K562 (cell line): ENCODE measurements around the gene PAX2. TPM values are rescaled to one million over a fixed set of nuclear protein-coding genes. Genes with fewer than 3 reads are reported as not detected.

ENCODE experiments used
- ATAC-seq: fragments of 200-7000 bp; cut with Tn5 transposase; 3 replicates; pipeline ENCODE4 v1.9.1; 2020; ENCODE audit warnings: moderate library complexity
- BruUV-seq: library from RNA; stranded (reverse); fragments of 400-500 nt; replicated peaks from 2 replicates; lab custom pipeline; 2021; lab: Mats Ljungman, UMichigan
- CTCF ChIA-PET: fragments of 300-600 bp; formaldehyde crosslinking; extraction: SDS; loops from one replicate; lab custom pipeline; 2021; ENCODE audit warnings: low intra/inter-chr PET ratio; lab: Yijun Ruan, JAX
- POLR2A ChIA-PET: fragments of 300-600, 350-650 bp; sonication (Branson Sonifier 250); formaldehyde crosslinking; extraction: SDS; loops from one replicate; lab custom pipeline; 2021; ENCODE audit warnings: antibody characterized with exemption, inconsistent platforms; lab: Yijun Ruan, JAX
- DNase-seq, 4 experiments: peaks; one replicate each; pipeline versions ENCODE4 v3.0.0 to v3.0.0-alpha.2; 2011 to 2018; ENCODE audit warnings: low spot score in 3 of 4, mixed read lengths in 3 of 4; ENCODE audit errors: extremely low read depth in 1 of 4
- FAIRE-seq: peaks from 2 replicates; lab custom pipeline; 2011; peaks lifted over from hg19 to GRCh38; lab: Jason Lieb, UNC
- H2AFZ ChIP-seq: 2 replicates; pipeline ENCODE4 v1.6.0; 2011; ENCODE audit warnings: low read depth, low read length, control low read depth, inconsistent platforms
- H3K27ac ChIP-seq: fragments of 200-600 bp; 3 replicates; pipeline ENCODE4 v1.8.0; 2011; ENCODE audit warnings: low read depth, mild to moderate bottlenecking, control low read depth, inconsistent platforms, low read length, moderate library complexity, mixed read lengths; ENCODE audit errors: extremely low read depth
- H3K27me3 ChIP-seq, 2 experiments: fragments of 300-600 bp in 1 of 2; 2 replicates in 1 of 2; 3 replicates in 1 of 2; pipeline versions ENCODE4 v1.6.0 to v1.8.0; 2011; ENCODE audit warnings: inconsistent platforms in 2 of 2, low read length in 2 of 2, mild to moderate bottlenecking in 1 of 2, mixed read lengths in 1 of 2, moderate library complexity in 1 of 2; ENCODE audit not compliant: control insufficient read depth in 2 of 2, insufficient read depth in 2 of 2
- H3K36me3 ChIP-seq: fragments of 300-600 bp; 3 replicates; pipeline ENCODE4 v1.8.0; 2011; ENCODE audit warnings: mild to moderate bottlenecking, low read length, inconsistent platforms; ENCODE audit not compliant: control insufficient read depth, insufficient read depth
- H3K4me1 ChIP-seq, 2 experiments: fragments of 200-600 bp in 1 of 2; replicated peaks in 1 of 2; 2 replicates in 1 of 2; 3 replicates in 1 of 2; pipeline versions ENCODE4 v1.5.1 to v1.8.0; 2011; ENCODE audit warnings: inconsistent platforms in 2 of 2, low read length in 2 of 2, mild to moderate bottlenecking in 1 of 2, mixed read lengths in 1 of 2, moderate library complexity in 1 of 2; ENCODE audit not compliant: control insufficient read depth in 2 of 2, insufficient read depth in 2 of 2
- H3K4me2 ChIP-seq: 2 replicates; pipeline ENCODE4 v1.6.1; 2011; ENCODE audit warnings: low read length, control low read depth, inconsistent platforms, mixed read lengths; ENCODE audit not compliant: insufficient read depth
- H3K4me3 ChIP-seq: fragments of 200-600 bp; sonication (generic), shearing (Covaris generic); 2 replicates; pipeline ENCODE4 v1.5.1; 2016; ENCODE audit warnings: control low read depth, inconsistent platforms
- H3K79me2 ChIP-seq: fragments of 200-600 bp; 3 replicates; pipeline ENCODE4 v1.8.0; 2011; ENCODE audit warnings: low read length, inconsistent platforms; ENCODE audit not compliant: control insufficient read depth, insufficient read depth
- H3K9ac ChIP-seq, 2 experiments: 2 replicates each; pipeline versions ENCODE4 v1.6.0 to v1.6.1; 2011; ENCODE audit warnings: low read depth in 2 of 2, low read length in 2 of 2, control low read depth in 1 of 2, inconsistent platforms in 1 of 2, mild to moderate bottlenecking in 1 of 2, mixed read lengths in 1 of 2; ENCODE audit not compliant: insufficient read depth in 1 of 2
- H3K9me1 ChIP-seq: one replicate; pipeline ENCODE4 v1.6.0; 2011; ENCODE audit warnings: inconsistent platforms, mild to moderate bottlenecking, low read length, moderate library complexity; ENCODE audit not compliant: control insufficient read depth, insufficient read depth
- H3K9me3 ChIP-seq: replicated peaks from 2 replicates; pipeline ENCODE4 v1.5.1; 2011; ENCODE audit warnings: low read depth, low read length, inconsistent platforms; ENCODE audit not compliant: control insufficient read depth, insufficient read depth
- H4K20me1 ChIP-seq: replicated peaks from 2 replicates; pipeline ENCODE4 v1.6.1; 2011; ENCODE audit warnings: low read length, inconsistent platforms, mixed read lengths; ENCODE audit not compliant: control insufficient read depth, insufficient read depth
- E2F8 ChIP-seq: fragments of 450-650 bp; IDR thresholded peaks from 2 replicates; pipeline ENCODE4 v1.7.1; 2018; ENCODE audit warnings: mild to moderate bottlenecking, low read depth; ENCODE audit not compliant: partially characterized antibody
- ETV1 ChIP-seq: fragments of 450-650 bp; conservative IDR thresholded peaks from 2 replicates; pipeline ENCODE4 v1.6.1; 2016; ENCODE audit warnings: missing genetic modification characterization, control low read depth, low read depth, missing compliant biosample characterization
- FOXK1 ChIP-seq: sonication (generic); formaldehyde crosslinking; IDR thresholded peaks from 2 replicates; pipeline ENCODE4 v1.8.0; 2022; ENCODE audit warnings: missing genetic modification reagents, mild to moderate bottlenecking, borderline replicate concordance
- MAFG ChIP-seq: fragments of 450-650 bp; conservative IDR thresholded peaks from 2 replicates; pipeline ENCODE4 v1.6.1; 2016; ENCODE audit warnings: missing genetic modification characterization, missing compliant biosample characterization
- POLR2H ChIP-seq: IDR thresholded peaks from 2 replicates; pipeline ENCODE4 v1.6.1; 2016; ENCODE audit warnings: missing genetic modification characterization, low read depth, mild to moderate bottlenecking, control low read depth, missing compliant biosample characterization, moderate library complexity
- PRDM10 ChIP-seq: fragments of 450-650 bp; IDR thresholded peaks from 2 replicates; pipeline ENCODE4 v1.6.1; 2018; ENCODE audit not compliant: partially characterized antibody
- SMC3 ChIP-seq: conservative IDR thresholded peaks from 2 replicates; pipeline ENCODE4 v1.6.1; 2011; ENCODE audit warnings: low read depth, low read length, improper control_type of control experiment; ENCODE audit not compliant: insufficient read depth
- TCF7 ChIP-seq: sonication (generic); IDR thresholded peaks from 2 replicates; pipeline ENCODE4 v1.6.1; 2016; ENCODE audit warnings: antibody characterized with exemption, borderline replicate concordance
- ZBTB49 ChIP-seq: sonication (generic); formaldehyde crosslinking; IDR thresholded peaks from 2 replicates; pipeline ENCODE4 v1.8.0; 2022; ENCODE audit warnings: missing genetic modification reagents, mild to moderate bottlenecking, borderline replicate concordance
- ZNF444 ChIP-seq: fragments of 250-450 bp; sonication (Bioruptor Pico); IDR thresholded peaks from 2 replicates; pipeline ENCODE4 v1.4.0; 2020; ENCODE audit warnings: mild to moderate bottlenecking, moderate library complexity
- ZSCAN32 ChIP-seq: fragments of 450-650 bp; formaldehyde crosslinking; IDR thresholded peaks from 2 replicates; pipeline ENCODE4 v1.4.0; 2020; ENCODE audit warnings: mild to moderate bottlenecking, moderate library complexity
- WGBS: fragments of 100-300 bp; shearing (Covaris generic); methylation state at CpG from one replicate; pipeline ENCODE4 v1.1.6; 2016; ENCODE audit warnings: low coverage, mixed read lengths; ENCODE audit not compliant: insufficient coverage; ENCODE audit errors: missing lambda C conversion rate; 5-methylcytosine and 5-hydroxymethylcytosine counted together
- in situ Hi-C: fragments of 300-500 bp; cut with MboI; formaldehyde crosslinking; loops from 4 replicates; pipeline ENCODE4 v1.15.0; 2018; ENCODE audit warnings: inconsistent platforms, mixed read lengths
- intact Hi-C: fragments of 100-400 bp; cut with micrococcal nuclease; formaldehyde crosslinking; loops from 2 replicates; pipeline ENCODE4 v1.14.2; 2022
- polyA plus RNA-seq, 8 experiments: library from polyadenylated mRNA; depleted of rRNA in 4 of 8; stranded (reverse) in 5 of 8; unstranded in 3 of 8; fragments of >200 nt; fragmentation: Nextera tagmentation in 2 of 8; fragmentation: Illumina TruSeq in 1 of 8; extraction: Ambion mirVana in 2 of 8; extraction: Trizol in 1 of 8; gene quantifications; 2 replicates each; pipeline versions ENCODE4 v1.2.1 to v1.2.3, GENCODE V29; 2011 to 2014; ENCODE audit warnings: inconsistent platforms in 1 of 8, missing spikeins in 1 of 8
- total RNA-seq, 7 experiments: library from RNA; depleted of rRNA in 6 of 7; stranded (reverse); fragments of >200 nt in 6 of 7; fragmentation: Illumina TruSeq in 2 of 7; extraction: Trizol in 2 of 7; gene quantifications; 2 replicates each; pipeline versions ENCODE4 v1.2.1 to v1.2.3, GENCODE V29; 2011 to 2021; ENCODE audit warnings: low replicate concordance in 1 of 7

Gene PAX2
- total and polyA plus RNA-seq, 9 of the 15 experiments (the other 6 are each of a cell fraction or from before 2014, with no cell fraction given): not detected

GRCh38 chr10:100713049-100713858, 32.1 kb upstream of the PAX2 start:
- Histone ChIP-seq H3K9me3 (no peaks in the 10 kb centered on the region), H3K27ac (no peak overlapping the region), H3K4me1 (peaks cover 0 to 4% of the 10 kb centered on the region in 2 experiments; a peak in 2 of 5 replicates), H3K4me3 (no peak overlapping the region), H3K27me3 (peaks cover 2 to 46% of the 10 kb centered on the region in 2 experiments; a peak in 4 of 5 replicates), H3K79me2 (no peaks in the 10 kb centered on the region), H3K9ac (no peak overlapping the region), H3K4me2 (peak overlapping the region; percentile 41; the same call in 1 of the 2 replicates), H4K20me1 (no peaks in the 10 kb centered on the region), H2AFZ (0 out of 2 replicates have a peak overlapping the region, but pooled peaks have one; percentile 24), H3K36me3 (no peaks in the 10 kb centered on the region), H3K9me1 (no peaks in the 10 kb centered on the region)
- POLR2A ChIA-PET: interaction anchor here (0.6 to 0.7 kb wide), 2 partner anchors 40 to 184 kb away, joined by 3 read pairs; no protein-coding TSS in a partner anchor
- in situ Hi-C loops: no loop called here
- FAIRE-seq (no peak), DNase-seq (peak in 2 of 4 experiments; percentile 31 to 38), ATAC-seq (no peak)
- BruUV-seq: no TSS peak
- CTCF ChIA-PET: no interaction called here
- WGBS: 1% methylated on average over 13 of the region's 37 CpGs
- intact Hi-C loops: no loop called here
- TF ChIP-seq SMC3: no peak
- no peak for TF ChIP-seq ZSCAN32 (CRISPR knock-in tag)
- TF ChIP-seq FOXK1 (CRISPR knock-in tag): no peak
- no peak for TF ChIP-seq ZNF444 (CRISPR knock-in tag)
- no peak for TF ChIP-seq E2F8
- no peak for TF ChIP-seq POLR2H
- no peak for TF ChIP-seq ETV1
- no peak for TF ChIP-seq TCF7
- no peak for TF ChIP-seq PRDM10
- TF ChIP-seq MAFG (tag): no peak
- no peak for TF ChIP-seq ZBTB49 (CRISPR knock-in tag)
